Keratinocyte (primary cell): Measurements from ENCODE around the gene KLHL25. TPM values are rescaled to one million over a fixed set of nuclear protein-coding genes. Genes with fewer than 3 reads are reported as not detected.

Source experiments
- DNase-seq: peaks from one replicate; pipeline ENCODE4 v3.0.0-alpha.2; 2011; ENCODE audit warnings: low read depth, missing footprints, low spot score
- FAIRE-seq: peaks from 2 replicates; lab custom pipeline; 2011; peaks lifted over from hg19 to GRCh38; lab: Jason Lieb, UNC
- H2AFZ ChIP-seq: 2 replicates; pipeline ENCODE4 v1.6.0; 2012; ENCODE audit warnings: low read length, control low read depth, inconsistent platforms; ENCODE audit not compliant: control insufficient read depth
- H3K27ac ChIP-seq: 2 replicates; pipeline ENCODE4 v1.5.1; 2011; ENCODE audit warnings: low read length; ENCODE audit not compliant: control insufficient read depth, insufficient read depth
- H3K27me3 ChIP-seq: 3 replicates; pipeline ENCODE4 v1.6.0; 2011; ENCODE audit warnings: low read length; ENCODE audit not compliant: control insufficient read depth, insufficient read depth; ENCODE audit errors: extremely low read depth
- H3K36me3 ChIP-seq, 2 experiments: 2 replicates in 1 of 2; 3 replicates in 1 of 2; pipeline ENCODE4 v1.5.1; 2011; ENCODE audit warnings: low read length in 2 of 2, mild to moderate bottlenecking in 1 of 2; ENCODE audit not compliant: control insufficient read depth in 2 of 2, insufficient read depth in 2 of 2; ENCODE audit errors: extremely low read depth in 1 of 2
- H3K4me1 ChIP-seq: 3 replicates; pipeline ENCODE4 v1.5.1; 2011; ENCODE audit warnings: low read length; ENCODE audit not compliant: control insufficient read depth, insufficient read depth; ENCODE audit errors: extremely low read depth
- H3K4me2 ChIP-seq: 3 replicates; pipeline ENCODE4 v1.6.0; 2011; ENCODE audit warnings: low read depth, low read length; ENCODE audit not compliant: control insufficient read depth, insufficient read depth; ENCODE audit errors: extremely low read depth
- H3K4me3 ChIP-seq, 3 experiments: fragments of 200-600 bp in 1 of 3; sonication (generic) in 1 of 3; 2 replicates in 2 of 3; 3 replicates in 1 of 3; pipeline ENCODE4 v1.5.1; 2011 to 2016; ENCODE audit warnings: low read length in 3 of 3, mild to moderate bottlenecking in 3 of 3, control low read depth in 2 of 3, inconsistent platforms in 1 of 3, low read depth in 1 of 3, mixed read lengths in 1 of 3, mixed run types in 1 of 3, moderate library complexity in 1 of 3; ENCODE audit not compliant: control insufficient read depth in 2 of 3, insufficient read depth in 2 of 3; ENCODE audit errors: extremely low read depth in 1 of 3
- H3K79me2 ChIP-seq: 2 replicates; pipeline ENCODE4 v1.6.0; 2012; ENCODE audit warnings: low read length; ENCODE audit not compliant: control insufficient read depth, insufficient read depth
- H3K9ac ChIP-seq: 3 replicates; pipeline ENCODE4 v1.6.0; 2011; ENCODE audit warnings: low read length; ENCODE audit not compliant: control insufficient read depth, insufficient read depth; ENCODE audit errors: extremely low read depth
- H3K9me1 ChIP-seq: 3 replicates; pipeline ENCODE4 v1.6.0; 2011; ENCODE audit warnings: low read length; ENCODE audit not compliant: control insufficient read depth, insufficient read depth; ENCODE audit errors: extremely low read depth
- H3K9me3 ChIP-seq: 2 replicates; pipeline ENCODE4 v1.5.1; 2012; ENCODE audit warnings: low read depth, low read length; ENCODE audit not compliant: control insufficient read depth
- H4K20me1 ChIP-seq: 3 replicates; pipeline ENCODE4 v1.6.0; 2011; ENCODE audit warnings: low read length; ENCODE audit not compliant: control insufficient read depth, insufficient read depth; ENCODE audit errors: extremely low read depth
- EZH2 ChIP-seq: IDR thresholded peaks from one replicate; pipeline ENCODE4 v1.6.1; 2012; ENCODE audit warnings: inconsistent platforms, mild to moderate bottlenecking, low read length, moderate library complexity
- dilution Hi-C: fragments of 300-500 bp; cut with MboI; formaldehyde crosslinking; loops from one replicate; pipeline ENCODE4 v1.7.0; 2020; ENCODE audit warnings: low sequenced_read_pairs; ENCODE audit not compliant: extremely low pct_ligation_motif_present
- polyA plus RNA-seq, 5 experiments: library from polyadenylated mRNA; depleted of rRNA in 3 of 5; stranded (reverse) in 3 of 5; stranded (forward) in 1 of 5; unstranded in 1 of 5; fragments of >200 nt; gene quantifications; 1 replicate in 1 of 5; 2 replicates in 3 of 5; 3 replicates in 1 of 5; pipeline versions ENCODE4 v1.2.1 to v1.2.3, GENCODE V29; 2011 to 2012; ENCODE audit warnings: missing spikeins in 2 of 5, low read depth in 1 of 5, low replicate concordance in 1 of 5
- TF ChIP-seq, protein P1 (sequence below), 3 experiments: IDR thresholded peaks in 1 of 3; conservative IDR thresholded peaks in 1 of 3; optimal IDR thresholded peaks in 1 of 3; 2 replicates in 2 of 3; 3 replicates in 1 of 3; pipeline versions ENCODE3 to v1.5.1; 2011; ENCODE audit warnings: low read length in 3 of 3, mild to moderate bottlenecking in 3 of 3, moderate library complexity in 2 of 3, control low read depth in 1 of 3, inconsistent platforms in 1 of 3; ENCODE audit not compliant: insufficient read depth in 2 of 3; ENCODE audit errors: extremely low read depth in 1 of 3

KLHL25 gene
- polyA plus RNA-seq, 1 donor (not counting 4 experiments of a cell fraction or from before 2014, with no cell fraction given): 2.1 TPM

DNA sequence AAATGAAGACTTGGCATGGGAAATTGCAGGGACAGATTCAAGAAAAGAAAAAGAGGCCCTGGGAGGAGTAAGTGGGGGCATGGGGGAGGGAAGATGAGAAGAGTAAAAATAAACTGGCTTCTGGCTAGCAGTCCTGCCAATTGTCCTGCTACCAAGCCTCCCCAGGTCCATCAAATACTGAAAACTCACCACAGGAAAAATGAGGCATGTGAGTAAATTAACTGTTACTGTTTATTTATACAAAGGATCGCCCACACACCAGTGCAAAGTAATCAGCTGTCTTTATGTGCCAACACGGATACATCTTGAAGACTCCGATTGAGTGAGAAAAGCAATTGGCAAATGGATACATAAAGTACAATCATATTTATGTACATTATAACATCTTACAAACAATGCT lies 10.7 kb upstream of the KLHL25 start:
- Histone ChIP-seq H2AFZ (no peak overlapping the region), H3K9ac (no peak overlapping the region), H3K9me3 (no peaks in the 10 kb centered on the region), H3K4me2 (no peak overlapping the region), H3K4me3 (no peak overlapping the region), H3K27ac (no peak overlapping the region), H3K79me2 (no peaks in the 10 kb centered on the region), H3K27me3 (no peaks in the 10 kb centered on the region), H3K4me1 (no peaks in the 10 kb centered on the region), H3K9me1 (no peaks in the 10 kb centered on the region), H3K36me3 (no peaks in the 10 kb centered on the region), H4K20me1 (no peaks in the 10 kb centered on the region)
- dilution Hi-C loops: no loop called here
- no peak for DNase-seq
- TF ChIP-seq, protein P1, sequence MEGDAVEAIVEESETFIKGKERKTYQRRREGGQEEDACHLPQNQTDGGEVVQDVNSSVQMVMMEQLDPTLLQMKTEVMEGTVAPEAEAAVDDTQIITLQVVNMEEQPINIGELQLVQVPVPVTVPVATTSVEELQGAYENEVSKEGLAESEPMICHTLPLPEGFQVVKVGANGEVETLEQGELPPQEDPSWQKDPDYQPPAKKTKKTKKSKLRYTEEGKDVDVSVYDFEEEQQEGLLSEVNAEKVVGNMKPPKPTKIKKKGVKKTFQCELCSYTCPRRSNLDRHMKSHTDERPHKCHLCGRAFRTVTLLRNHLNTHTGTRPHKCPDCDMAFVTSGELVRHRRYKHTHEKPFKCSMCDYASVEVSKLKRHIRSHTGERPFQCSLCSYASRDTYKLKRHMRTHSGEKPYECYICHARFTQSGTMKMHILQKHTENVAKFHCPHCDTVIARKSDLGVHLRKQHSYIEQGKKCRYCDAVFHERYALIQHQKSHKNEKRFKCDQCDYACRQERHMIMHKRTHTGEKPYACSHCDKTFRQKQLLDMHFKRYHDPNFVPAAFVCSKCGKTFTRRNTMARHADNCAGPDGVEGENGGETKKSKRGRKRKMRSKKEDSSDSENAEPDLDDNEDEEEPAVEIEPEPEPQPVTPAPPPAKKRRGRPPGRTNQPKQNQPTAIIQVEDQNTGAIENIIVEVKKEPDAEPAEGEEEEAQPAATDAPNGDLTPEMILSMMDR (optimal IDR thresholded peaks at IDR 0.05 in 1 of 3, IDR thresholded peaks at IDR 0.05 in 1 of 3, conservative IDR thresholded peaks at IDR 0.05 in 1 of 3; ENCODE audit: extremely low read depth in 1 of 3, insufficient read depth in 2 of 3, low read length in 3 of 3): no peak
- no peak for TF ChIP-seq EZH2
- no peak for FAIRE-seq

DNA sequence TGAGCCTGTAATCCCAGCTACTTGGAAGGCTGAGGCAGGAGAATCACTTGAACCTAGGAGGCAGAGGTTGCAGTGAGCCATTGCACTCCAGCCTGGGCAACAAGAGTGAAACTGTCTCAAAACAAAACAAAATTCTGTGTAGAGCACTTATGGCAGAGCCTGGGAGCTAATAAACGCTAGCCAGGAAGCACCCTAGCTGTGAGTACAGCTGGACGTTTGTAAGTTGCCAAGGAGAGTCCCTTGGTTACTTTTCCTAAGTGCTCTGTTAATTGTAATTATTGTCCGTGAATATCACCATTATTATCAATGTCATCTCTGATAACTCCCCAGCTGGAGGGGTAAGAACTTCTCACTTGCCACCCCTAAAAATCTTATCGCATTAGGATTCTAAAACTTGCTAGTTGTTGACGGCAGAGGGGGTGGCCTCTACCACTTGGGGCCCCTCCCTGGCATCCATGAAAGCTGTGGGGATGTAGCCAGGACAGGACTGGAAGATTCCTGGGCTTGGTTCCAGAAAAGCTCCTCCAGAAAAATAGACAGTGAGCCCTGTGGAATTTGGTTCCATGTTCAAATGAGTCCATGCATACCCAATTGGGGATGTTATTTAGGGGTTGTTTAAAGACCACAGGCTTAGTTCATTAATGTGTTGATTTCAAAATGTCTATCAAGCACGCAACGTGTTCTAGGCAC lies 9.9 kb upstream of the KLHL25 start:
- DNase-seq (no peak), FAIRE-seq (no peak)
- TF ChIP-seq EZH2: no peak
- TF ChIP-seq, protein P1 (optimal IDR thresholded peaks at IDR 0.05 in 1 of 3, IDR thresholded peaks at IDR 0.05 in 1 of 3, conservative IDR thresholded peaks at IDR 0.05 in 1 of 3; ENCODE audit: extremely low read depth in 1 of 3, insufficient read depth in 2 of 3, low read length in 3 of 3): no peak
- Histone ChIP-seq H3K4me3 (no peak overlapping the region), H3K4me2 (no peak overlapping the region), H3K9ac (no peak overlapping the region), H3K4me1 (no peaks in the 10 kb centered on the region), H2AFZ (no peak overlapping the region), H3K9me3 (no peaks in the 10 kb centered on the region), H3K36me3 (no peaks in the 10 kb centered on the region), H3K9me1 (no peaks in the 10 kb centered on the region), H3K79me2 (no peaks in the 10 kb centered on the region), H4K20me1 (no peaks in the 10 kb centered on the region), H3K27me3 (no peaks in the 10 kb centered on the region), H3K27ac (no peak overlapping the region)
- dilution Hi-C loops: no loop called here
